ENCODE measurements around the gene INF2.

Gene INF2

DNA sequence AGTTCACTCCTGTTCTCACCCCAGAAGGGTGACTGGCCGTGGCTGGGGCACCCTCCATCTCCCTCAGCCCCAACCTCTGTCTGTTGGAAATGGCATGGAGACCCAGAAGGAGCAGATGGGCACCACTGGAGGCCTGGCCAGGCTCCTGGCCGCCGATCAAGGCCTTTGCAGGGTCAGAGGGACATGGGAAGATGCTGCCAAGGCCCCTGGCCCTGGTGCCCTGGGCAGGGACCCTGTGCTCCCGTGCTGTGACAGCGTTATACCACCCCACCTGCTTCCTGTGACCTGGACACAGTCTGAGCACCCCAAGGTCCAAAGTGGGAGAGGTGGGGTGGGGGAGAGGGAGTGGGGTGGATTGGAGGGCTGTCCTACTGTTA is 3.5 kb downstream of the INF2 start:
- no peak overlapping the region for H3K4me2 ChIP-seq (ENCODE audit: low read length)
- no peaks in the 10 kb centered on the region for H3F3A ChIP-seq (ENCODE audit: insufficient read depth, low read length)
- no peaks in the 10 kb centered on the region for H3K9me3 ChIP-seq (ENCODE audit: low read length)
- no peak overlapping the region for H3K27ac ChIP-seq (ENCODE audit: low read depth, low read length, poor library complexity, severe bottlenecking)
- no peak for TF ChIP-seq EZH2 (IDR thresholded peaks at IDR 0.05; ENCODE audit: borderline replicate concordance, low read length)
- TF ChIP-seq CTCF (IDR thresholded peaks at IDR 0.05; ENCODE audit: low read length): no peak
- no peaks in the 10 kb centered on the region for H3K79me2 ChIP-seq (ENCODE audit: insufficient read depth, low read length)
- H3K4me1 ChIP-seq (ENCODE audit: insufficient read depth, low read length, severe bottlenecking): peaks cover 14% of the 10 kb centered on the region
- H3K9me2 ChIP-seq (ENCODE audit: low read depth, low read length): no peaks in the 10 kb centered on the region
- no peak overlapping the region for H2AFZ ChIP-seq (ENCODE audit: low read length)
- H3K4me3 ChIP-seq (ENCODE audit: low read depth, low read length, poor library complexity, severe bottlenecking): no peak overlapping the region
- H3K36me3 ChIP-seq (ENCODE audit: insufficient read depth, low read length): no peaks in the 10 kb centered on the region
- H3K9ac ChIP-seq (ENCODE audit: low read length): no peak overlapping the region
- H4K20me1 ChIP-seq (ENCODE audit: insufficient read depth, low read length): no peaks in the 10 kb centered on the region
- H3K27me3 ChIP-seq (ENCODE audit: insufficient read depth, low read length): 0 out of 2 replicates have a peak, but pooled peaks cover 15% of the 10 kb centered on the region

DNA sequence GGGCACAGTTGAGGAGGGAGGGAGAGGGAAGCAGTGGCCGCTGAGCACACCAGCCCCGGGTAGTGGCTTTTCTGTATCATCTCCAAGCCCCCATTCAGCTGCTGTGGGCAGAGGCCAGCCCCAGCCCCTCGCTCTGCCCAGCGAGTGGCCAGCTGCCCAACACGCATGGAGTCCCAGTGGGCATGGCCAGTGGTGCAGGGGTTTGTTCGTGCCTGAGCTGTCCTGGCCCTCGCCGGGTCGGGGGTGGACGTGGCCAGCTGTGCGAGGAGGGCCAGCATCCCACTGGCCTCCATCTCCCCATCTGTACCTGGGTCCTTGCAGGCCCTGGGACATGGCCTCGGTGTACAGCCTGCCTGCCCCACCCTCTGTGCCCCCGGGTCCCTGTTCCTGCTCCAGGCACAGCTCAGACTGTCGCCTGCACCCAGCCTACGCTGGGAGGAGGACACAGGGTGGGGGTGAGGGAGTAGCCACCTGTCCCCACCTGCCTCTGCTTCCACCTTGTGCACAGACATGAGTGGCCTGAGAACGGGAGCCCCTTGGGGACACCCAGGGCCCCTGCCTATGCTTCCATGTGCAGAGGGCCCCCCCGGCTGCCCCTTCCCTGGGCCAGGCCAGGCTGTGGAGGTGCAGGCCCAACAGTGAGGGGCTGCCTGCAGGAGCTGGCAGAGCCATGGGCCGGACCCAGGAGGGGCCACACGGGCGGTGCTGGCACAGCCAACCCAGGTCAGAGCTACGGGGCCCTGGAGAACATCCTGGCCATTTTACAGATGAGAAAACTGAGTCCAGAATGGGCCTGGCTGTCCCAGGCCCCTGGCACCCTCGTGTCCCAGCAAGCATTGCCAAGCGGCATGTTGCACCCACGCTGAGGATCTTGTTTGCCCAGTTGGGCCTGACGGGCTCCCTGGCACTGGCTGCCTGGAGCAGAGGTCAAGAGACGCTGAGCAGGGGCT is 4.3 kb downstream of the INF2 start:
- no peak overlapping the region for H3K27ac ChIP-seq (ENCODE audit: low read depth, low read length, poor library complexity, severe bottlenecking)
- no peak overlapping the region for H3K9ac ChIP-seq (ENCODE audit: low read length)
- H3F3A ChIP-seq (ENCODE audit: insufficient read depth, low read length): no peaks in the 10 kb centered on the region
- H3K27me3 ChIP-seq (ENCODE audit: insufficient read depth, low read length): 0 out of 2 replicates have a peak, but pooled peaks cover 15% of the 10 kb centered on the region
- no peak overlapping the region for H2AFZ ChIP-seq (ENCODE audit: low read length)
- TF ChIP-seq CTCF (IDR thresholded peaks at IDR 0.05; ENCODE audit: low read length): no peak
- no peak for TF ChIP-seq EZH2 (IDR thresholded peaks at IDR 0.05; ENCODE audit: borderline replicate concordance, low read length)
- no peak overlapping the region for H3K4me3 ChIP-seq (ENCODE audit: low read depth, low read length, poor library complexity, severe bottlenecking)
- no peaks in the 10 kb centered on the region for H3K9me2 ChIP-seq (ENCODE audit: low read depth, low read length)
- peaks cover 13% of the 10 kb centered on the region for H3K4me1 ChIP-seq (ENCODE audit: insufficient read depth, low read length, severe bottlenecking)
- no peaks in the 10 kb centered on the region for H4K20me1 ChIP-seq (ENCODE audit: insufficient read depth, low read length)
- H3K9me3 ChIP-seq (ENCODE audit: low read length): no peaks in the 10 kb centered on the region
- no peaks in the 10 kb centered on the region for H3K79me2 ChIP-seq (ENCODE audit: insufficient read depth, low read length)
- no peak overlapping the region for H3K4me2 ChIP-seq (ENCODE audit: low read length)
- H3K36me3 ChIP-seq (ENCODE audit: insufficient read depth, low read length): no peaks in the 10 kb centered on the region

- Histone ChIP-seq H3K4me2 (ENCODE audit: low read length) (no peak overlapping the region), H2AFZ (ENCODE audit: low read length) (no peak overlapping the region), H4K20me1 (ENCODE audit: insufficient read depth, low read length) (no peaks in the 10 kb centered on the region), H3K27me3 (ENCODE audit: insufficient read depth, low read length) (0 out of 2 replicates have a peak, but pooled peaks cover 12% of the 10 kb centered on the region), H3F3A (ENCODE audit: insufficient read depth, low read length) (no peaks in the 10 kb centered on the region), H3K9me2 (ENCODE audit: low read depth, low read length) (no peaks in the 10 kb centered on the region), H3K4me3 (ENCODE audit: low read depth, low read length, poor library complexity, severe bottlenecking) (no peak overlapping the region), H3K36me3 (ENCODE audit: insufficient read depth, low read length) (no peaks in the 10 kb centered on the region), H3K9me3 (ENCODE audit: low read length) (no peaks in the 10 kb centered on the region), H3K79me2 (ENCODE audit: insufficient read depth, low read length) (no peaks in the 10 kb centered on the region), H3K4me1 (ENCODE audit: insufficient read depth, low read length, severe bottlenecking) (peaks cover 8% of the 10 kb centered on the region), H3K27ac (ENCODE audit: low read depth, low read length, poor library complexity, severe bottlenecking) (no peak overlapping the region), H3K9ac (ENCODE audit: low read length) (no peak overlapping the region)
- TF ChIP-seq EZH2 (IDR thresholded peaks at IDR 0.05; ENCODE audit: borderline replicate concordance, low read length) (no peak), CTCF (IDR thresholded peaks at IDR 0.05; ENCODE audit: low read length) (no peak)
Measured at GRCh38 chr14:104694475-104694950, 5.1 kb downstream of the INF2 start.
